ENCODE measurements around the gene ELAVL3.

Gene ELAVL3

GRCh38 chr19:11444059-11444458, 36.8 kb downstream of the ELAVL3 start:
- Histone ChIP-seq H3K27me3 (ENCODE audit: control insufficient read depth, insufficient read depth, low read length) (no peaks in the 10 kb centered on the region), H3K4me3 (ENCODE audit: low read depth, low read length) (no peak overlapping the region), H2AFZ (no peak overlapping the region), H3K36me3 (ENCODE audit: control insufficient read depth, insufficient read depth, low read length) (no peaks in the 10 kb centered on the region), H3K9me3 (ENCODE audit: control insufficient read depth, low read length) (no peaks in the 10 kb centered on the region), H3K27ac (no peak overlapping the region), H3K4me2 (ENCODE audit: low read length) (no peak overlapping the region), H3K79me2 (peaks cover 9% of the 10 kb centered on the region), H3K4me1 (peaks cover 3% of the 10 kb centered on the region), H3K9ac (no peak overlapping the region)
- TF ChIP-seq CTCF (IDR thresholded peaks at IDR 0.05), result no peak

GRCh38 chr19:11437955-11438354, 42.9 kb downstream of the ELAVL3 start:
- Histone ChIP-seq H3K27me3 (ENCODE audit: control insufficient read depth, insufficient read depth, low read length) (no peaks in the 10 kb centered on the region), H3K4me1 (peaks cover 11% of the 10 kb centered on the region), H3K79me2 (peaks cover 29% of the 10 kb centered on the region), H3K4me3 (ENCODE audit: low read depth, low read length) (no peak overlapping the region), H3K36me3 (ENCODE audit: control insufficient read depth, insufficient read depth, low read length) (no peaks in the 10 kb centered on the region), H3K9me3 (ENCODE audit: control insufficient read depth, low read length) (no peaks in the 10 kb centered on the region), H3K27ac (no peak overlapping the region), H3K9ac (no peak overlapping the region), H2AFZ (no peak overlapping the region), H3K4me2 (ENCODE audit: low read length) (no peak overlapping the region)
- TF ChIP-seq CTCF (IDR thresholded peaks at IDR 0.05), result no peak

- H3K36me3 ChIP-seq (ENCODE audit: control insufficient read depth, insufficient read depth, low read length), result no peaks in the 10 kb centered on the region
- no peaks in the 10 kb centered on the region for H3K9me3 ChIP-seq (ENCODE audit: control insufficient read depth, low read length)
- peak overlapping the region; percentile 88 for H3K4me3 ChIP-seq (ENCODE audit: low read depth, low read length)
- H3K27ac ChIP-seq, result peak overlapping the region; percentile 30
- no peak for TF ChIP-seq CTCF (IDR thresholded peaks at IDR 0.05)
- no peaks in the 10 kb centered on the region for H3K27me3 ChIP-seq (ENCODE audit: control insufficient read depth, insufficient read depth, low read length)
- H3K4me2 ChIP-seq (ENCODE audit: low read length), result peak overlapping the region; percentile 92
- H3K4me1 ChIP-seq, result peaks cover 11% of the 10 kb centered on the region
- H2AFZ ChIP-seq, result peak overlapping the region; percentile 71
- no peak overlapping the region for H3K9ac ChIP-seq
- H3K79me2 ChIP-seq, result peaks cover 27% of the 10 kb centered on the region
Measured at GRCh38 chr19:11435833-11436313, 45.0 kb downstream of the ELAVL3 start.

GRCh38 chr19:11435057-11435832, 45.6 kb downstream of the ELAVL3 start, which contains the start of the genes ODAD3 and PRKCSH:
ODAD3 (minus strand) TSS chr19:11435121; CDS start chr19:11435016, 105 bp downstream.
PRKCSH (plus strand) TSS chr19:11435635; CDS start chr19:11436118, 483 bp downstream.
- no peak within 1 kb of the TSS for H3K9ac ChIP-seq
- peaks cover 11% of the 10 kb centered on the region for H3K4me1 ChIP-seq
- no peaks in the 10 kb centered on the region for H3K27me3 ChIP-seq (ENCODE audit: control insufficient read depth, insufficient read depth, low read length)
- peaks cover 24% of the 10 kb centered on the region for H3K79me2 ChIP-seq
- H2AFZ ChIP-seq, result peak within 1 kb of the TSS; percentile 100
- TF ChIP-seq CTCF (IDR thresholded peaks at IDR 0.05), result peak; percentile 94
- H3K9me3 ChIP-seq (ENCODE audit: control insufficient read depth, low read length), result no peaks in the 10 kb centered on the region
- peak within 1 kb of the TSS; percentile 96 for H3K27ac ChIP-seq
- peak within 1 kb of the TSS; percentile 92 for H3K4me2 ChIP-seq (ENCODE audit: low read length)
- H3K4me3 ChIP-seq (ENCODE audit: low read depth, low read length), result peak within 1 kb of the TSS; percentile 88
- no peaks in the 10 kb centered on the region for H3K36me3 ChIP-seq (ENCODE audit: control insufficient read depth, insufficient read depth, low read length)

Data from parathyroid adenoma (tissue), 2 donors.